Left forelimb (tissue), 1 donor: ENCODE measurements around the gene SYNM.
"Not testable (repeated sequence)": the region's sequence is repeated elsewhere in the genome, so short reads cannot be mapped to it uniquely, and the experiment has no call there.

ENCODE experiments used
- DNase-seq: peaks from one replicate; pipeline ENCODE4 v3.0.0-alpha.2; 2018; ENCODE audit warnings: low spot score

Gene SYNM

DNA sequence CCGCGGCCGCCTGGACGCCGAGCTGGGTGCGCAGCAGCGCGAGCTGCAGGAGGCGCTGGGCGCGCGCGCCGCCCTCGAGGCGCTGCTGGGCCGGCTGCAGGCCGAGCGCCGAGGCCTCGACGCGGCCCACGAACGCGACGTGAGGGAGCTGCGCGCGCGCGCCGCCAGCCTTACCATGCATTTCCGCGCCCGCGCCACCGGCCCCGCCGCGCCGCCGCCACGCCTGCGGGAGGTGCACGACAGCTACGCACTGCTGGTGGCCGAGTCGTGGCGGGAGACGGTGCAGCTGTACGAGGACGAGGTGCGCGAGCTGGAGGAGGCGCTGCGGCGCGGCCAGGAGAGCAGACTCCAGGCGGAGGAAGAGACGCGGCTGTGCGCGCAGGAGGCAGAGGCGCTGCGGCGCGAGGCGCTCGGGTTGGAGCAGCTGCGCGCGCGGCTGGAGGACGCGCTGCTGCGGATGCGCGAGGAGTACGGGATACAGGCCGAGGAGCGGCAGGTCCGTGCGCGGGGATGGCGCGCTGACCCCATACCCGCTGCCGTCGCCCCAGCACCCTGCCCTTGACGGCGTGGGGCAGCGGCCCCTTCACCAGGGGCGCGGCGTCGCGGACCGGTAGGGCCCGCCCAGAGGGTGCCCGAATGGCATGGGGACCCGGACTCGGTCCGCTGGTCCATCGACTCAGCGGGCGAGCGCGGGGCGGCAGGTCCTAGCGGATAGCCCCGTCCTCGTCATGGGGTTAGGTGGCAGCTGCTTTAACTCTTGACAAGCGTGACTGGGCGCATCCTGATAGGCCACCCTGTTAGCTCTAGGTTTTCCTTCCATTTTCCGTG, 848 bp downstream of the SYNM start:
- DNase-seq: no peak

DNA sequence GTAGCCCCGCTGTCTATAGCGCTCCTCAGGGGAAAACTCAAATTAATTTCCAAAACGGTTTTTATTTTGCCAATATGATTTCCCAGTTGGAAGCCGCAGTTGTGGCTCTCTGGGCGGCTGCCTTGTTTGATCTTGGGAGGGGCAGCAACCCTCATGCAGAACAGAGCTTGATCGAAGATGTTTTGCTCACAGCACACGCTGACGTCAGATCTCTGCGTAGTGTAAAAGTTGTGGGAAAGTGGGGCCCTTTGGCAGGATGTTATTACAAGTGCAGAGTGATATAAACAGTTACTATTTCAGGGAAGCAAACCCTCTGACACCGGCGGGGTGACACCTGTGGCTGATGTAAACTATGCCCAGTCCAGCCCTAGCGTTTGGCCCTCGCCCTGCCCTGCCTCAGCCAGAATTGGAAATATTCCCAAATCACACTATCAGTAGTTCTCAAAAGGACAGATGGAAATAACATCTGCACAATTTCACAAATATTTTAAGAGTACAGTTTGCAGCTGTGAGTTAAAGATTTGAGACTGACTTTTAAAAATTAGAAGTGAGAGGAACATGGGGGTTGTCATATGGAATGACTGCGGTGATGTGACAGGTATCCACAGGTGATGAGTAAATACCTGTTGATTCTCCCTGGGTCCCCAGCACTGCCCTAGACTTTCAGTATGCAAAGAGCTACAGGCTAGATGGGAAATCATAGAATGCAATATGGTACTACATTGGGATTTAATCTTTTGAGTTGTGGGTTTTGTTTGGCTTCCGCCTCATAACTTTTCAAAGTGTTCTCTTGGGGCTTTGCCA, 1.7 kb downstream of the SYNM start:
- no peak for DNase-seq

DNA sequence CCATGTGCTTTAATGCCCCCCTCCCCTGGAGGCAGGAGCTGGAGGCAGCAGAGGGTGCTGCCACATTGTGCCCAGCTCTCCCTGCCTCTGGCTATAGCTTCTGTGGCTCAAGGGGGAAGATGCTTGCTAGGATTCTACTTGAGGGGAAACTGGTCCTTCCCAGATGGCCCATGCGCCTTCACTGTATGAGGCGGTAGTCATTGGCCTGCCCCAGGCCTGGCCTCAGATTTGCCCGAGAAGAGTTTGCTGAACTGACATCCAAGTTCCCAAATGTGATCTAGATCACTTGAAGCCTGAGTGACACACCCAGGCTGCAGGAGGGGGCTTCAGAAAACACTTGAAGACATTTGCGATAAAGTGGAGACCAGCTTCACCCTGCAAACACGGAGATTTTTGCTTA, 4.1 kb downstream of the SYNM start:
- no peak for DNase-seq

DNA sequence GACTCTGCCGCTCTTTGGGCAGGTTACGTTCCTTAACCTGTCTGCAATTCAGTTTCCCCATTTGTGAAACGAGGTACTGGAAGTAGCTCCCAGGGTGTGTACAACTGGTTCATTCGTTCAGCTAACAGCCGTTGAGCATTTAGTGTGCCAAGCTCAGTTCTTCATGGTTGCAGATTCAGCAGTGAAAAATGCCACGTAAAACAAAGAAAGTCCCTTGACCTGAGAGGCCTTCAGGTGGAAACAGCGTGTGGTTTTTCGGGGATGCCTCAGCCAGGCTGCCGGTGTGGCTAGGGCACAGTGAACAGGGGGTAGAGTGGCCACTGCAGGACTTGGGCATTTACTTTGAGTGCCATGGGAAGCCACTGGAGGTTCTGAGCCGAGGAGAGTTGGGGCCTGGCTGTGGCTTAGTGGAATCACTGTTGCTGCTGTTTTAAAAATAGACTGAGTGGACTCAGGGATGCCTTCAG, 4.7 kb downstream of the SYNM start:
- no peak for DNase-seq

DNA sequence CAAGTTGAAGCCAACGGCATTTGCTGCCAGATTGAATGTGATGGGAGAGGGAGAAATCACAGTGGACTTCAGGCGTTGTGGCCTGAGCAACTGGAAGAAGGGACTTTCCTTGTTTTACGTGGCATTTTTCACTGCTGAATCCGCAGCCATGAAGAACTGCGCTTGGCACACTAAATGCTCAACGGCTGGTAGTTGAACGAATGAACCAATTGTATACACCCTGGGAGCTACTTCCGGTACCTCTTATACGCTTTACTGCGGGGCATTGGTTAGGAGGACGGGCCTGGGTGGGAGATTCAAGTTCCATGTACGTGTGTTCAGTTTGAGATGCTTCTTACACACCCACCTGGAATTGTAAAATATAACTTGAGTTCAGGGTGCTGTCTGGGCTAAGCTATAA, 5.2 kb downstream of the SYNM start:
- no peak for DNase-seq

DNA sequence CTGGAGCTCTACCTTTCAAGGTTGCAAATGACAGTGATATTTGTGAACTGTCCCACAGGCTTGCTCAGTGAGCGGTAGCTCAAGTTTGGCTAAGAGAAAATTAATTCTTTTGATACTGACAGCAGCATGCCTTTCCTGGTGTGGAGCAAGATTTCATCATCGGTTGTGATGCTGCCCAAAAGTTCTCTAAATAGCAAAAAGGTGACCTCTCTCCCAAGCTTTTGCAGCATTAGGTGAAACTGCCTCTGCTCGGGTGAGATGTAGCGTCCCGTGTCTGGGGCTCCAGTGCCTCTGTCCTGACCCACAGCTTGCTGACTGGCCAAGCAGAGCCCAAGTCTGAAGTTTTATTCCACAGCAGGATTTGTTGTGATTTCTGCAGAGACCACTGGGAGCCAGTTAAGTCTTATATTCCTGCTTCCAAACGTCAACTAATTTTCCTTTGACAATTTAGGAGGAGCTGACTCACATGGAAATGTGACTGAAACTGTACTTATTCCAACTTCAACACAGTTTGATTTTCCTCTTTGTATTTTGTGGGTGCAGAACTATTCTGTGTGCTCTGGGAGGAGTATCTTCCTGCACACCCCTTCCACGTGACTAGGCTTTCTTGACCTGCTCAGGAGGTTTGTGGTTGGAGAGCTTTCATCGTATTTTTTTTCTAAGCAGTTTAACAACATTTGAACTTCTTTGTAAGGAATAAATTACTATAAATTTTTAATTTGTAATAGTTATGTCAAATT, 5.9 kb downstream of the SYNM start:
- no peak for DNase-seq

DNA sequence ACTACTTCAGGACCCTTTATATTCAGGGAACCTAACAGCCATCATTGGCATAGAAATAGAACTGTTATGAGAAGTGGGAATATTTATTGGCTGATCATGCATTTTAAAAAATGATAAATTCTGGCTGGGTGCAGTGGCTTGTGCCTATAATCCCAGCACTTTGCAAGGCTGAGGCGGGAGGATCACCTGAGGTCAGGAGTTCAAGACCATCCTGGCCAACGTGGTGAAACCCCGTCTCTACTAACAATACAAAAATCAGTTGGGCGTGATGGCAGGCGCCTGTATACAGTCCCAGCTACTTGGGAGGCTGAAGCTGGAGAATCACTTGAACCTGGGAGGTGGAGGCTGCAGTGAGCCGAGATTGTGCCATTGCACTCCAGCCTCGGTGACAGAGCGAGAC, 6.8 kb downstream of the SYNM start:
- not testable (repeated sequence) for DNase-seq

DNA sequence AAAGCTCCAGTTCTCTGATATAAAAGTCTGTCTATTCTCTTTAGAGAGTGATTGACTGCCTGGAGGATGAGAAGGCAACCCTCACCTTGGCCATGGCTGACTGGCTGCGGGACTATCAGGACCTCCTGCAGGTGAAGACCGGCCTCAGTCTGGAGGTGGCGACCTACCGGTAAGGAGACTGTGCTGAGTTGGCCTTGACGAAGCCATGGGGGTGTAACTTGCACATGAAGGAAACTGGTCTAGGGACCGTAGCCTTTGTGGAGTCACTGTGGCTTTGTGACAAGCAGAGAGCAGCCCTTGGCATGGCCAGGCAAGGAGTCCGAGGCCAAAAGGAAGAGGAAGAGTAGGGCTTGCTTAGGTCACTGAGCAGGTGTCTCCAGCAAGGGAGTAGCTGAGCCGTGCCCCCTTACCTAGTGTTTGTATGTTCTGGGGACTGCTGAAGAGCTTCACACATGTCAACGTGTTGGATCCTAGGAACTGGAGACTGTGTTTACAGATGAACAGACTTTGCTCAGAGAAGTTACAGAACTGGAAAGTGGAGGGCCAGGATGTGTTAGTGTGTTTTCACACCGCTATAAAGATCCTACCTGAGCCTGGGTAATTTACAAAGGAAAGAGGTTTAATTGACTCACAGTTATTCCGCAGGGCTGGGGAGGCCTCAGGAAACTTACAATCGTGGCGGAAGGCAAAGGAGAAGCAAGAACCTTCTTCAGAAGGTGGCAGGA, 8.8 kb downstream of the SYNM start:
- DNase-seq: no peak

DNA sequence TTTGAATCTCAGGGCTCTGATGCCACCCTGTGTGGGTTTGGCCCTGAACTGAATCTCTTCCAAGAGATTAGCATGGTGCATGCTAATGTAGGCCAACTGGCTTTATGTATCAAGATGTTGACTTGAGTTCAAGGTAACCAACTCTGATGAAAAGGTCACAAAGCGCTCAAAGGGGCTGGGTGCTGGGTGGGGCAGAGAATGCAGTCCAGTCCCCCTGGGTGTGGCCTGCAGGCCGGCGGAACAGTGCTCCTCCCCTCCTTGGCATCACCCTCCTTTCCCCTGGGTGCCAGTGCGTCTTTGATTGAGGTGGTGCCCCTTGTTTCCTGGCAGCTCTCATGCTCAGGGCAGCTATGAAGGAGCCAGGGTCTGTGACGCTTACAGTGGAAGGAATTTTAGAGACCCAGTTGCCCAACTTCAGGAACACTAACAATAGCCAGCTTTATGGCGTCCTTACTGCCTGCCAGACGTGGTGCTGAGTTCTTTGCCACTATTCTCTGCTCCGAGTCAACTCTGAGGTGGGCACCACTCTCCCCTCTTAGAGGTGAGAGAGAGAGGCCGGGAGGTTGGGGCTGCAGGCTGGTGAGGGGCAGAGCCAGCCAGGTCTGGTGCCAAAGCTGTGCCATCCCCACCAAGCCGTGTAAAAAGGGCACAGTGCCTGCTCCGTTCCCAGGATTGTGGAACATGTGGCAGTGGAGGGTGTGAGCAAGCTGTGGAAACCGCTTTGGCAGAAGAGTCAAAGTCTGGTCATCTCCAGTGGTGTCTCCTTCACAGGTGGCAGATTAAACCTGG, 9.8 kb downstream of the SYNM start:
- no peak for DNase-seq

DNA sequence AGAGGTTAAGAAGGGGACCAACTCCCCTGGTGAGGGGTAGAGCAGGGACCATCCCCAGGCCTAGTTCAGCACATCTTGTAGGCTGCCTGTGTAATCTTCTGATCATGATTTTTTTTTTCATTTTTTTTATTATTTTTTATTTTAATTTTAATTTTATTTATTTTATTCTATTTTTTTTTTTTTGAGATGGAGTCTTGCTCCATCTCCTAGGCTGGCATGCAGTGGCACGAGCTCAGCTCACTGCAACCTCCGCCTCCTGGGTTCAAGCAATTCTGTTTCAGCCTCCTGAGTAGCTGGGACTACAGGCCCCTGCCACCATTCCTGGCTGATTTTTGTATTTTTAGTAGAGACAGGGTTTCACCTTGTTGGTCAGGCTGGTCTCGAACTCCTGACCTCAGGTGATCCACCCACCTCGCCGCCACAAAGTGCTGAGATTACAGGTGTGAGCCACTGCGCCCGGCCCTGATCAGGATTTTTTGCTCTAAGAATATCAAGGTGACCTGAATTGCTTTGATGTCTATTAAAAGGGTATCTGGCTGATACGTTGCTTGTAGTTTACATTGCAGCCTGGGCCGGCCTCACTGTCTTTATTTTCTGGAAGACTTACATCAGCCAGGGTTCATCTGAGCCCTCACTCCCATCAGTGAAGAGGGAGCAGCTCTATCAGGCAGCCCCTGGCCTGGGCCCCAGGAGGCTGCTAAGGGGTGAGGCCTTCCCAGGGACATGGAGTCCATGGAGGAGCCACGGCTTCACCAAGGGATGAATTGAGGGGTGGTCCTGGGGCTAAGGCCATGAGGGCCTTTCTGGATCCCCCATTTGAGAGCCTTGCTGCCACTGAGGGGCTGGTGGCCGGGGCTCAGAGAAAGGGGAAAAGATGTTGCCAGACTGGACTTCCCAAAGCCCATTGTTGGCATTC, 10.7 kb downstream of the SYNM start:
- no peak for DNase-seq

DNA sequence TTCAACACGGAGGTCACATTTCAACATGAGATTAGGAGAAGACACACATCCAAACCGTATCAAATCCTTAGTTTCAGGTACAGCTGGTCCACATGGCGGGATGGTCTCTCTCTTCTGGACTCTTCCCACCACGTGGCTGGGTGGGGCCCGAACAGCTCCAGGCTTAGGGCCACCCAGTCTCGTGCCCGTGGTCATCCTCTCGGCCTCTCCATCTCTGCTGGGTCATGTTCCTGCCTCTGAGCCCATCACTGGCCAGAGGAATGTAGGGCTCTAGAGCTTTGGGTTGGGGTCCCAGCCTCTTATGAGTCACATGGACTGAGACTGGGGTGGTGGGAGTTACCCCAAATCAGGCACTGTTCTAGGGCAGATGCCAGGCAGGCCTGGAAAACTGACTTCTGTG, 12.2 kb downstream of the SYNM start:
- no peak for DNase-seq

DNA sequence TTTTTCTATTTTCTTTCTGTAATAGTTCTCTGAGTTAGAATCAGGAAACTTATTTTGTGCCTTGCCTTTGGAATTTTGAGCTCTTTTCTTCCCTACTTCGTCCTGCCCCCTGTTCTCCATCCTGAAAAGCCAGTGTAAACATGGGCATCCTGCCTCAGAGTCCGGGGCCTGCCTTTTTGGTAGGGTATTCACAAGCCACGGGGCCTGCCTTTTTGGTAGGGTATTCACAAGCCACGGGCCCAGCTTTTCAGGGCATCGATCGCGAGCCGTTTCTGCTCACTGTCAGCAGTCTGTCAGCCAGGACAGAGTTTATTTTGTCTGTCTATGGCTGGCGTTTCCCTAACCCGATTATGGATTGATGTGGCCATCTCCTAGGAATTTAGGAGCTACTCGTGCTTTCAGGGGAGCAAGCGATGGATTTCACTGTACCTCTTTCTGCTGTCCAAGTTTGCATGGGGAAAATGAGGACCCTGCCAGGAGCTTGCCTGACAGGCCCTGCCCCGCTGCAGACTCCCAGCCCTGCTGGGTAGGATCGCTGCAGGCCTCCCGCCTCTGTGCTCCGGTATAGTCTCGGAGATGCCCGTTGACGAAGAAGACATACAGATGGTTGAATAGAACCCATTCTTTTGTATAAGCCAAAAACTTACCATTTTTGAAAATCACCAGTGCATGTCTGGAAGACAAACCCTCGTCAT, 12.8 kb downstream of the SYNM start:
- no peak for DNase-seq

DNA sequence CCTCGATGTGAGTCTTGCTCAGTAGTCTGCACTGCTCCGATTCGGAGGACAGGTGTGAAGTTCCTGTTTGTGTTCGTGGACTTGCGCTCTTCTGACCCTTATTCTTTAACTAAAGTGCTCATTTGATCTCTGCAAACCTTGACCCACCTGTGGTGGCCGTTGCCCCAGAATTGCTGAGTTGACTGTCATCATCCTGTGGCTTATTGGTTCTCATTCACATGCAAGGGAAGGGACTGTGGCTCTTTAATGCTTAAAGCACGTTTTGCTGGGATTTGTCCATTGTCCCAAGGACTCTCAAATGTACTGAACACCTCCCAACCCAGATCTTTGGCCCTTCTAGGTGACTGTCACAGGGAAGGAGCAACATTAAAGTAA, 13.4 kb downstream of the SYNM start:
- no peak for DNase-seq

DNA sequence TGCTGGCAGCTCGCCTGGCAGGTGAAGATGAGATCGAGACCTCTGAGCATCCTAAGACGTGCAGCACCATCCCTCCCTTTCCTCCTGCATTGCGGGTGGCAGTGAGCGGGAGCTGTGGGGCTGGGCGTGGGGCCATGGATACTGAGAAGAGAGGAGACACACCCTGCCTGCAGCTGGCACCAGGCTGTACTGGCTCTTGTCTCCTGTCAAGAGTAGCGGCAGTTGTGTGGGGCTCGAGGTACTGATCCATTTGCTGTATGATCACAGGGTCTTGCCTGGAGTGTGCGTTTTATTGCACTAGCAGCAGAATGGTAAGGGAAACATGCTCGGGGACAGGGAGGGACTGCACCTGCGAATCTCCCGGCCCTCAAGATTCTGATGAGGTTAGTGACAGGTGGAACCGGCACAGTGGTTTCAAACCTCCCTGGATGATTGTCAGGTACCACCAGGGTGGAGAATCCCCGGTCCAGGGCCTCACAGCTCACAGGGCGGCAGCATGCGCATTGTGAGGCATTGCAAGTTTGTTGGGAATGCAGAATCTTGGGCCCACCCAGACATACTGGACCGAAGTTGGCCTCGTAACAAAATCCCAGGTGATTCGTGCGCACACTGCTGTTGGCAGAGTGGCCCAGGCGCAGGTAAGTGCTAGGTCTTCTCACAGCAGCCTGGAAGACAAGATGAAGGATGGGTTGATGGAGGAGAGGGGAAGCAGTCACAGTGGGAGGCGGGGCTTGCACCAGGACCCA, 14.1 kb downstream of the SYNM start:
- no peak for DNase-seq

DNA sequence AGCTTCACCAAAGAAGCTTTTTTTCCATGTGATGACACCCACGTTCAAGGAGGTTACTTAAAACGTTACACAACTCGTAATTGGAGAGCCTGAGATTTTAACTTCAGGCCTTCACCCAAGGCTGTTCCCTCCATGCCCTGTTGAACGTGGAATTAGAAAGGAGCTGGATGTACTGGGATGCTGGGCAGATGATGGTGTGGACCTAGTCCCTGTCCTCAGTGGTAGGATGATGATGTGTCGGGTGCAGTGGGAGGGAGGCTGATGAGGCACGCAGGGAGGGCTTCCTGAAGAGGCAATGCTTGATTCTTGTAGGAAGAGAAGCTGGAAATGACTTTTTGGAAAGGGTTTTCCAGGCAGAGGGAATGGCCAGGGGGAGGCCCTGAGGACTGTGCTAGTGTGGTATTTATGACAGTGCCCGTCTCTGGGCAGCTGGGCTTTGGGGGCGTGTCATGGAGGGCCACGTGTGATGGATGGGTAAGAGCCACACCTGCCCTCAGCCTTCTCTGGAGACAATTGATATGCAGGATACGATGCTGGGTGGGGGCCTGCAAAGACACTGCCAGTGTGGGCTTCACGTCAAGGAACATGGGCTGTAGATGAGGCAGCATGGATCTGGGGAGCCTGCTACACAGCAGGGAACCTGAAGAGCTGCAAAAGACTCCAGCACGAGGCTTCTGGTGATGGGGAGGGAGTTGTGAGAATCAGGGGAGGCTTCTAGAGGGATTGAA, 15.3 kb downstream of the SYNM start:
- no peak for DNase-seq

DNA sequence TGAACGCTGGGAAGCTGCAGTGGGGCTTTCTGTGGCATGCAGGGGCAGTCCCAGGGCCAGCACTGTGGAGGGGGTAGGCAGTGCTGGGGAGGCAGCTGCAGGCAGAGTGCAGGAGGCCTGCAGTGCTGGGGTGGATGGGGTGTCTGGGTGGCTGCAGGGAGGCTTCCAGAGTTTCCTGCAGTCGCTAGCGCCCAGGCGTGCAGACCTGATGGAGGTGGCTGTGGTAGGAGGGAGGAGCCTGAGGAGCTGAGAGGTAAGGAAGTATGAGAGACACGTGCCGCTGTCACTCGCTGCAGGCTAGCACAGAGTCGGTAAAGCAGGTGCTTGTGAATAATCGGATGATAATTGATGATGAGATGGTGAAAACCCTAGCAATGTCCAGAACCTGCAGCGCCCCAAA, 16.3 kb downstream of the SYNM start:
- DNase-seq: no peak

DNA sequence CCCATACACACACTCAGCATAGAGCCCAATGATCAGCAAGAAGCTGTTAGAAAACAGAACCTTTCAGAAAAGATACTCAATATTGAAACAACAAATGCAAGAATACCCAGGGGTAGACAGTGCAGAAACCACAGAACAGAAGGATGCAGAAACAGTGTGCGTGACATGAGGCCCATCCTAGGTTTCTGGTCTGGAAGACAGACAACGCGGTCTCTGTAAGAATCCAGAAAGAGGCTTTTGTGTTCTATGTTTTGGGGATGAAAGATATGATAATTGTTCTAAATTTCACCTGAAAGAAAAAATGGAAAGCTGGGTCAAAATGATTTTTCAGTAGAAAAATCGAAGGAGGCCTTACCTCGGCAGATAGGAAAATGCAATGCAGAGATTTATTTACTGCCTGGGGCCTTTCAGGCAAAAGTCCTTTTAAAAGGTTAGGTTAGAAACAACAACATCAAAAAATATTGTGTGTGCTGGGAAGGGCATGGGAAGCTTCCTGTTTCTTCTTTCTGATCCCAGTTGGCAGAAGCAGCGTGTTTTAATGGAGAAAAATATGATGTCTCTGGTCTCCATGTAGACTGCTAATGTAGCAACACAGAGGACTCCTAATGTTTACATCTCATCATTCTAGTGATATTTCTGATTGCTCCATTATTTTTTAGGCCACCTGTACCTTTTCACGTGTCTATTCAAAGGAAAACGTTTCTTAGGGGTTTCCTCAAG, 17.0 kb downstream of the SYNM start:
- no peak for DNase-seq
